ENCODE results near the gene PAPSS1.

The PAPSS1 gene

GRCh38 chr4:107616838-107617389, 103.1 kb downstream of the PAPSS1 start:
- no peaks in the 10 kb centered on the region for H3K4me1 ChIP-seq (ENCODE audit: control insufficient read depth in 1 of 2, insufficient read depth in 1 of 2, low read depth in 1 of 2, low read length in 1 of 2)
- H3K27ac ChIP-seq: no peak overlapping the region
- no peaks in the 10 kb centered on the region for H3K9me3 ChIP-seq
- no peaks in the 10 kb centered on the region for H3K36me3 ChIP-seq
- no peaks in the 10 kb centered on the region for H3K27me3 ChIP-seq
- TF ChIP-seq CTCF (IDR thresholded peaks at IDR 0.05): no peak
- no peak overlapping the region for H3K4me3 ChIP-seq (ENCODE audit: low read depth in 1 of 2, low read length in 1 of 2)

- no peak overlapping the region for H3K4me3 ChIP-seq (ENCODE audit: low read depth in 1 of 2, low read length in 1 of 2)
- no peaks in the 10 kb centered on the region for H3K4me1 ChIP-seq (ENCODE audit: control insufficient read depth in 1 of 2, insufficient read depth in 1 of 2, low read depth in 1 of 2, low read length in 1 of 2)
- TF ChIP-seq CTCF (IDR thresholded peaks at IDR 0.05): no peak
- no peaks in the 10 kb centered on the region for H3K27me3 ChIP-seq
- H3K9me3 ChIP-seq: no peaks in the 10 kb centered on the region
- H3K27ac ChIP-seq: no peak overlapping the region
- no peaks in the 10 kb centered on the region for H3K36me3 ChIP-seq
Measured at GRCh38 chr4:107615809-107616208, 104.2 kb downstream of the PAPSS1 start.

GRCh38 chr4:107603430-107603829, 116.6 kb downstream of the PAPSS1 start:
- no peaks in the 10 kb centered on the region for H3K4me1 ChIP-seq (ENCODE audit: control insufficient read depth in 1 of 2, insufficient read depth in 1 of 2, low read depth in 1 of 2, low read length in 1 of 2)
- H3K4me3 ChIP-seq (ENCODE audit: low read depth in 1 of 2, low read length in 1 of 2): no peak overlapping the region
- no peaks in the 10 kb centered on the region for H3K9me3 ChIP-seq
- no peaks in the 10 kb centered on the region for H3K36me3 ChIP-seq
- H3K27ac ChIP-seq: no peak overlapping the region
- no peaks in the 10 kb centered on the region for H3K27me3 ChIP-seq
- no peak for TF ChIP-seq CTCF (IDR thresholded peaks at IDR 0.05)

- TF ChIP-seq CTCF (IDR thresholded peaks at IDR 0.05): no peak
- H3K27me3 ChIP-seq: no peaks in the 10 kb centered on the region
- no peaks in the 10 kb centered on the region for H3K9me3 ChIP-seq
- H3K36me3 ChIP-seq: no peaks in the 10 kb centered on the region
- H3K4me3 ChIP-seq (ENCODE audit: low read depth in 1 of 2, low read length in 1 of 2): no peak overlapping the region
- H3K4me1 ChIP-seq (ENCODE audit: control insufficient read depth in 1 of 2, insufficient read depth in 1 of 2, low read depth in 1 of 2, low read length in 1 of 2): no peaks in the 10 kb centered on the region
- no peak overlapping the region for H3K27ac ChIP-seq
Measured at GRCh38 chr4:107600983-107601382, 119.1 kb downstream of the PAPSS1 start.

GRCh38 chr4:107600436-107600835, 119.6 kb downstream of the PAPSS1 start:
- H3K4me3 ChIP-seq (ENCODE audit: low read depth in 1 of 2, low read length in 1 of 2): no peak overlapping the region
- no peak for TF ChIP-seq CTCF (IDR thresholded peaks at IDR 0.05)
- no peaks in the 10 kb centered on the region for H3K4me1 ChIP-seq (ENCODE audit: control insufficient read depth in 1 of 2, insufficient read depth in 1 of 2, low read depth in 1 of 2, low read length in 1 of 2)
- no peaks in the 10 kb centered on the region for H3K27me3 ChIP-seq
- no peaks in the 10 kb centered on the region for H3K36me3 ChIP-seq
- no peak overlapping the region for H3K27ac ChIP-seq
- H3K9me3 ChIP-seq: no peaks in the 10 kb centered on the region

- no peak overlapping the region for H3K27ac ChIP-seq
- no peaks in the 10 kb centered on the region for H3K27me3 ChIP-seq
- H3K4me1 ChIP-seq (ENCODE audit: control insufficient read depth in 1 of 2, insufficient read depth in 1 of 2, low read depth in 1 of 2, low read length in 1 of 2): no peaks in the 10 kb centered on the region
- H3K36me3 ChIP-seq: no peaks in the 10 kb centered on the region
- H3K4me3 ChIP-seq (ENCODE audit: low read depth in 1 of 2, low read length in 1 of 2): no peak overlapping the region
- TF ChIP-seq CTCF (IDR thresholded peaks at IDR 0.05): no peak
- no peaks in the 10 kb centered on the region for H3K9me3 ChIP-seq
Measured at GRCh38 chr4:107599841-107600240, 120.2 kb downstream of the PAPSS1 start.

Measured in neutrophil (primary cell).